H7 (cell line): ENCODE results near the gene SPATS2L. TPM values are rescaled to one million over a fixed set of nuclear protein-coding genes. Genes with fewer than 3 reads are reported as not detected.

ENCODE experiments used
- DNase-seq: peaks from one replicate; pipeline ENCODE4 v3.0.0; 2012
- H3K27me3 ChIP-seq: 2 replicates; pipeline ENCODE4 v1.6.0; 2011; ENCODE audit warnings: mild to moderate bottlenecking, low read length; ENCODE audit not compliant: control insufficient read depth, insufficient read depth
- H3K36me3 ChIP-seq: replicated peaks from 2 replicates; pipeline ENCODE4 v1.5.1; 2011; ENCODE audit warnings: low read length; ENCODE audit not compliant: control insufficient read depth, insufficient read depth
- H3K4me3 ChIP-seq: 2 replicates; pipeline ENCODE4 v1.5.1; 2011; ENCODE audit warnings: low read depth, mild to moderate bottlenecking, control low read depth, low read length, moderate library complexity; ENCODE audit not compliant: insufficient read depth
- total RNA-seq: library from RNA; depleted of rRNA; stranded (reverse); fragments of >200 nt; shearing (Covaris generic); gene quantifications from 2 replicates; pipeline ENCODE4 v1.2.3, GENCODE V29; 2014

Gene SPATS2L
- total RNA-seq, 1 experiment from 2014 or later, result 106 TPM

GRCh38 chr2:200356321-200356720 lies 49.8 kb downstream of the SPATS2L start:
- no peak overlapping the region for H3K4me3 ChIP-seq
- no peaks in the 10 kb centered on the region for H3K27me3 ChIP-seq
- H3K36me3 ChIP-seq, result no peaks in the 10 kb centered on the region
- DNase-seq, result no peak

DNA sequence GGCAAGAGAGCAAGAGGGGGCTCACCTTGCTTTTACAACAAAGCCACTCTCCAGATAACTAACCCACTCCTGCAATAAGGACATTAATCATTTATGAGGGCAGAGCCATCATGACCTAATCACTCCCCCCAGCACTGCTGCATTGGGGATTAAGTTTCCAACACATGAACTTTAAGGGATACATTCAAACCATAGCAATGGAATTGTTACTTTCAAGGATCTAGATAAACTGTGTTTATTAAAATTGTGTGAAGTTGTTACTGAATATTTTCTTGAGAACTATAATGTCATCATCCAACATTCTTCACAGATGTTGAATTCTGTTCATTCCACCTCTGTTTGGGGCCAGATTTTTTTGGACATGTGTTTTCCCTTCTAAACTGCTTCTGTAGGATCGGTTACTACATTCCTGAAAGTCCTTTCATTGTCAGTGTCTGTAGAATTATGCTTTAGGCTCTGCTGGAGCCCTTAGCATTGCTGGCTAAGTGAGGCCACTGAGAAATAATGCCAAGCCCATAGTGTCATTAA lies 50.4 kb downstream of the SPATS2L start:
- Histone ChIP-seq H3K27me3 (no peaks in the 10 kb centered on the region), H3K4me3 (no peak overlapping the region), H3K36me3 (no peaks in the 10 kb centered on the region; the same call in 1 of the 2 replicates)
- no peak for DNase-seq

DNA sequence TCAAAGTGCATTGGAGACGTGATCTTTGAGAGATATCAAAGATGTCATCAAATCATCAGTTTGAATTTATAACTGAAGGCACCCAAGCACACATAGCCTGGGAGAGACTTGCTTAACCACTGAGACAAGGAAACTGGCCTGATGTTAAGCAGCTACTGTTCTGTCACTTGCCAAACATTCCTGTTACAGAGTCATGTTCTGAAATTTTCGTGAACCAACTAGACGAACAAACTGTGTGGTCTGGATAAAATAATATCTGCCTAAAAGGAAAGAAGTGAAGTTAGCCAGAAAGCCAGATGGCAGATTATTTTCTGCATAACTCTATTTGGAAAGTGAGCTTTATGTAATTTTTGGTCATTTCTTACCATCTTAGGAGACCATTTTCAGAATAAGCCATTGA lies 51.4 kb downstream of the SPATS2L start:
- H3K36me3 ChIP-seq, result no peaks in the 10 kb centered on the region; the same call in 1 of the 2 replicates
- no peak overlapping the region for H3K4me3 ChIP-seq
- H3K27me3 ChIP-seq, result no peaks in the 10 kb centered on the region
- no peak for DNase-seq

DNA sequence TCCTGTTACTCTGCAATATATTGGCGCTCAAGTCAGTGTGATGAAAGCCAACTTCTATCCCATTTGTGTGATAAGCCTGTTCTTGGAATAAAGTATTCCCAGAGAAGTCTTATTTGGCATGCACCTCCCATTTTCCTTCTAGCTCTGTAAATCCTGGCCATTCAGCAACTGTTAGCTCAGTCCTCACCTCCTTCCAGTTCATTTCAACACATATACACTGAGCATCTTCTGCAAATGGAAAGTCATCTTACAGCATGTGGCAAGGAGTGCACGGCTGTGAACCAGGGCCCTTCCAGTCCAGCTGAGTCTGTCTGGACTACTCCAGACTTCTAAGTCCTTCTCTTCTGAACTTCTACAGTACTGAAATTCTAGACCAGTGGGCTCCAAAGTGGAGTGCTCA lies 53.1 kb downstream of the SPATS2L start:
- no peak for DNase-seq
- H3K27me3 ChIP-seq, result no peaks in the 10 kb centered on the region
- no peaks in the 10 kb centered on the region; the same call in 1 of the 2 replicates for H3K36me3 ChIP-seq
- H3K4me3 ChIP-seq, result no peak overlapping the region

DNA sequence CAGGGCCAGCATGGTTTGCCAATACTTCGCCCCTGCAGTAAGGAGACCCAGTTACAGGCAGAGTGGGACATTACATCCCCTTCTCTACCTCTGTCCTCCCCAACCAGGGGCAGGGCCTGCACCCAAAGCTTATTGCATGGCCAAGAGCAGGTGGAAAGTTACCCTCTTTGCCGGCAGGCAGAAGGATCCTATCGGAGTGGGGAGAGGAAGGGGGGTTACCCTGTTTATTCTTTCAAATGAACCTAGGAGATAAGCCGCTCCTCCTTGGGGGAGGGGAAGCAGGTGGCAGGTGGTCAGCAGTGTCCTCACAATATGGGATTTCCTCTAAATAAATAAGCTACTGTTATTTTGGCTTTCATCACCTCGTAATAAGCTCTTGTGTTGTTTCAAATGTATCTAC lies 53.9 kb downstream of the SPATS2L start:
- no peak overlapping the region for H3K4me3 ChIP-seq
- DNase-seq, result no peak
- no peaks in the 10 kb centered on the region; the same call in 1 of the 2 replicates for H3K36me3 ChIP-seq
- H3K27me3 ChIP-seq, result no peaks in the 10 kb centered on the region

GRCh38 chr2:200362202-200362917 lies 55.9 kb downstream of the SPATS2L start:
- no peaks in the 10 kb centered on the region; the same call in 1 of the 2 replicates for H3K36me3 ChIP-seq
- no peaks in the 10 kb centered on the region for H3K27me3 ChIP-seq
- H3K4me3 ChIP-seq, result no peak overlapping the region
- DNase-seq, result no peak

GRCh38 chr2:200363279-200363678 lies 56.8 kb downstream of the SPATS2L start:
- DNase-seq, result no peak
- H3K4me3 ChIP-seq, result no peak overlapping the region
- H3K27me3 ChIP-seq, result no peaks in the 10 kb centered on the region
- no peaks in the 10 kb centered on the region; the same call in 1 of the 2 replicates for H3K36me3 ChIP-seq

GRCh38 chr2:200364142-200364541 lies 57.6 kb downstream of the SPATS2L start:
- no peak overlapping the region for H3K4me3 ChIP-seq
- H3K36me3 ChIP-seq, result no peaks in the 10 kb centered on the region; the same call in 1 of the 2 replicates
- no peaks in the 10 kb centered on the region for H3K27me3 ChIP-seq
- DNase-seq, result no peak

GRCh38 chr2:200364620-200365019 lies 58.1 kb downstream of the SPATS2L start:
- no peak for DNase-seq
- no peaks in the 10 kb centered on the region; the same call in 1 of the 2 replicates for H3K36me3 ChIP-seq

GRCh38 chr2:200365209-200365608 lies 58.7 kb downstream of the SPATS2L start:
- DNase-seq, result no peak
- no peaks in the 10 kb centered on the region for H3K27me3 ChIP-seq
- H3K36me3 ChIP-seq, result no peaks in the 10 kb centered on the region; the same call in 1 of the 2 replicates
- H3K4me3 ChIP-seq, result no peak overlapping the region

More at GRCh38 chr2:200364620-200365019, 58.1 kb downstream of the SPATS2L start:
- no peaks in the 10 kb centered on the region for H3K27me3 ChIP-seq
- H3K4me3 ChIP-seq, result no peak overlapping the region

- no peak for DNase-seq
- Histone ChIP-seq H3K36me3 (no peaks in the 10 kb centered on the region; the same call in 1 of the 2 replicates), H3K27me3 (no peaks in the 10 kb centered on the region), H3K4me3 (no peak overlapping the region)
These were observed 60.7 kb downstream of the SPATS2L start for GRCh38 chr2:200367155-200367554.

DNA sequence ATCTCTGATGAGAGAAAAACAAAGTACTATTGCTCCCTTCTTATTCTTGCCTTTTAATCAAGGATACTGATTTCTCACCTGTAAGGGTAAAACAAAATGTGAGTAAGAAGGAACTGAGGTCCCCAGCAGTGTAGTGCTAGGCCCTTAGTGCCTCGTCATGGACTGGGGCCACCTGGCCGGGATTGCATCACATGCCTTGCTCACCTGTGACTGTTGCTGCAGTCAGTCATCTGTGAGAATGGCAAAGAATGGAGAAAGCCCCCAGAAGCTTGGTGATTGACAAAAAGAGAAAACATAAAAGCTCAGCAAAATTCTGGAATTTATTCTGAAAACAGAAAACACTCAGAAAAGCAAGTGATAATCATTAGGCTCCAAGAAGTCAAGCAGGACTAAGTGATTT lies 63.4 kb downstream of the SPATS2L start:
- no peaks in the 10 kb centered on the region; the same call in 1 of the 2 replicates for H3K36me3 ChIP-seq
- H3K27me3 ChIP-seq, result no peaks in the 10 kb centered on the region
- H3K4me3 ChIP-seq, result no peak overlapping the region
- DNase-seq, result no peak

DNA sequence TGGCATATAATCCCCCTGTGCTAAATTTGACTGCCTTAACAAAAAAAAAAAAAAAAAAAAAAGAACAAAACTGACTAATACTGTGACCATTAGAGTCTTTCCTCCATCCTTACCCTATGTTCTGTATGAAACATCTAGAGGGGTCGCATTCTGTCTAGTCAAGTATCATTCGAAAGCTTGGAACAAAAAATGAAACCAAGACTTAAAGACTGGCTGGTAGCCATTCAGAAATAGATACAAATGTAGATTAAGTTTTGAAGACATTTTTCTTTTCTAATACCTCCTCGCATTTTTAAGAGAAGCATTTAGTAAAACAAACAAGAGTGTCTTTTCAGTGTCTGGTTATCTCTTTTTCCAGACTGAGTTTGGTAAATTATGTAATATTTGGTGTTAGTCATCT lies 66.7 kb downstream of the SPATS2L start:
- H3K36me3 ChIP-seq, result no peaks in the 10 kb centered on the region; the same call in 1 of the 2 replicates
- no peaks in the 10 kb centered on the region for H3K27me3 ChIP-seq
- H3K4me3 ChIP-seq, result no peak overlapping the region
- DNase-seq, result no peak

DNA sequence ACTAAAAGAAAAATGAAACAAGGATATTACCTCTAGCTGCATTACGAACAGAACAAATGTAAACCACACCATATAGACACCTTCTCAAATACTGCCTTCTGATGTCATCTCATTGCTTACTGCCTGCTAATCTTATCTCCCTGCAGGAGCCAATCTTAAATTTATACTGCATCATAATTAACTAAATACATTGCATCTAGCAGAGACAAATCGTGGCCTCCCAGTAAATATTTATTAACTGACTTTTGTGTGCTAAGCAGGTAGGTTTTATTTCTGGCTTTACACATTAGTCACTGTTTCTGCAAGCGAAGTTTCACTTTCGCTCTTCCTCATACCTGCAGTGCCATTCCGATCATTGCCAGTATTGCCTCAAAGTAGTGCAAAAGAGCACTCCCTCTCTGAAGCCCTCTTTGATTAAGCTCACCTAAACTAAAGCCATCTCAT lies 67.5 kb downstream of the SPATS2L start:
- no peaks in the 10 kb centered on the region; the same call in 1 of the 2 replicates for H3K36me3 ChIP-seq
- no peak overlapping the region for H3K4me3 ChIP-seq
- DNase-seq, result no peak
- no peaks in the 10 kb centered on the region for H3K27me3 ChIP-seq
